Hypothalamus (tissue), 51 donors: ENCODE data around the gene MARK3.
"Not testable (repeated sequence)": the region's sequence is repeated elsewhere in the genome, so short reads cannot be mapped to it uniquely, and the experiment has no call there.

Experiments used
- DNase-seq, 51 donors: peaks; one replicate each; lab custom pipeline; 2025; lab: John Stamatoyannopoulos, UW

The MARK3 gene

DNA sequence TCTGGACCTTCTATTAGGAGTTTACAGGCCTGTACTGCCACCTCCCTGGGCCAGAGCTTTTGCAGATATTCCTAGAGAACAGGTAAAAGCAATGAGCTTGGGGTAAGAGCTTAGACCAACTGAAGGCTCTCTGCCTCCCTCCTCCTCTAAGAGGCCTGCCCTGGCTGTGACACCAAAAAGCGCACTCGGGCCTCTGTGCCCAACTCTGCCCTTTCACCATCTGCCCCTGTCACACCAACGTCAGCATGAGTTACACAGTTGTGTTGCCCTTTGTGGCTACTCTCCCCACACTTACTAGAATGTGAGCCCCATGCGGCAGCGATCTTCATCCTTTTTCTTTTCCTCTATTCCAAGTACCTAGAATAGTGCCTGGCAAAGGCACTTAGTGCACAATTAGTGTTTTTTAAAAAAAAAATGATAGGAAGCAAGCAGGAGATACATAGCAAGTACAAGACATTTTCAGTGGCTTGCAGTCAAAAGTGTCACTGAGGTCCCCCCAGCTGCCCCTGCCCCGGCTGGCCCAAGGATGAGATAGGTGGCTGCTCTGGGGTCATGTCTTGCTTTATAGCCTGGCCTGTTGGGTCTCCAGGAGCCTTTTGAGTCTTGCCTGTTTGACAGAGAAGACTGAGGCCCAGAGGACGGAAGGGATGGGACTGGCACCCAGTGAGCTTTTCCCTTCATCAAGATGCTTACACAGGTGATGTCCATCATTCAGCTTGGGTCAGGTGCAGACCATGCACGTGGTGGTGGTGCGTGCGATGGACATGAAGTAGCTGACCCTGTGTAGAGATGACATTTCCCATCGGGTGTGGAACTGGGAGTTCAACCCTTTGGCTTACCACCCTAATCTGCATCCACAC lies 124.9 kb downstream of the MARK3 start:
- no peak for DNase-seq

DNA sequence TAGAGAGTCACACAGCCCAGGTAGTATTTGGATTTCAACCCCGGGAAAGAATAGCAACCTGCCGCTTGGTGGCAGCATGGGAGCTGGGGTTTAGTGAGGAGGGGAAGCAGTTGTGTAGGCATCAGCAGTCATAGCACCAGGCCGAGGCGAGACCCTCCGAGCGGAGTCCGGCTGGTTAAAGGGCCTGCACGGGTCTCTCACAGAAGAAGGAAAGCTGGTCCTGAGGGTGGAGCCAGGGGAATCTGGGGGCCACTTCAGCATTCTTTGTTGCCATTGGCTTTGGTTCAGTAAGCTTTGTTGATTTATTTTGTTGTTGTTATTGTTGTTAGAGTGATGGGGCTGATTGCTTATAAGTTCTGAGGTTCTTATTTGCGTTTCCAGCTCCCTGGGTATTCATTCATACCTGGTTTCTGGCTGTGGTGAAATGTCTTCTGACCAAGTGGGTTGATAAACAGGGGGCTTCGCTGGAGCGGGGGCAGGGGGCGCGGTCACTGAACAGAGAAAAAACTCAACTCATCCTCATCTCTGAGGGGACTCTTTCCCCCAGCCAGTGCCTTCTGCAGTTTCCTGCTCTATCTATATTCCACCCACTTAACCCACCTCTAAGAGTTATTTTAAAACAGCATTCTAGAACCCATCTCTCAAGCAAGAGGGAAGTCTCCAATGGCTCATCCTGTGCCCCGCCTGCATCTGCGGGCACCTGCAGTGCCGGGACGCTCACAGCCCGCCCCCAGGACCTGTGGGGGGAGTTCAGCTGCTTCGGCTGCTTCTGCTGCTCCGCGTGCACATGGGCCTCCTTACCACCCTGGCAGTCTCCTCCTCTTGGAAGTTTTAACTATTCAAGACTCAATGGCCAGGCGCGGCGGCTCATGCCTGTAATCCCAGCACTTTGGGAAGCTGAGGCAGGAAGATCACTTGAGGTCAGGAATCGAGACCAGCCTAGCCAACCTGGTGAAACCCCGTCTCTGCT lies 125.8 kb downstream of the MARK3 start:
- DNase-seq, result no peak

DNA sequence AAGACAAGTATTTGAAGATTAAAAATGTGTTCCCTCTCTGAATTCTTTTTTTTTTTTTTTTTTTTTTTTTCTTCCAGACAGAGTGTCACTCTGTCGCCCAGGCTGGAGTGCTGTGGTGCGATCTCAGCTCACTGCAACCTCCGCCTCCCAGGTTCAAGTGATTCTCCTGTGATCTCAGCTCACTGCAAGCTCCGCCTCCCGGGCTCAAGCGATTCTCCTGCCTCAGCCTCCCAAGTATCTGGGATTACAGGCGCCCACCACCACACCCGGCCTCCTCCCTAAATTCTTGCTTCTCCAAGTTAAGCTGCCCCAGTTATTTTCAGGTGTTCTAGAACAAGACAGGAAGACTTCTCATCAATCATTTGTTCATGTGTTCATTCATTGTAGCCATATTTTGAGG lies 127.0 kb downstream of the MARK3 start:
- not testable (repeated sequence) for DNase-seq

DNA sequence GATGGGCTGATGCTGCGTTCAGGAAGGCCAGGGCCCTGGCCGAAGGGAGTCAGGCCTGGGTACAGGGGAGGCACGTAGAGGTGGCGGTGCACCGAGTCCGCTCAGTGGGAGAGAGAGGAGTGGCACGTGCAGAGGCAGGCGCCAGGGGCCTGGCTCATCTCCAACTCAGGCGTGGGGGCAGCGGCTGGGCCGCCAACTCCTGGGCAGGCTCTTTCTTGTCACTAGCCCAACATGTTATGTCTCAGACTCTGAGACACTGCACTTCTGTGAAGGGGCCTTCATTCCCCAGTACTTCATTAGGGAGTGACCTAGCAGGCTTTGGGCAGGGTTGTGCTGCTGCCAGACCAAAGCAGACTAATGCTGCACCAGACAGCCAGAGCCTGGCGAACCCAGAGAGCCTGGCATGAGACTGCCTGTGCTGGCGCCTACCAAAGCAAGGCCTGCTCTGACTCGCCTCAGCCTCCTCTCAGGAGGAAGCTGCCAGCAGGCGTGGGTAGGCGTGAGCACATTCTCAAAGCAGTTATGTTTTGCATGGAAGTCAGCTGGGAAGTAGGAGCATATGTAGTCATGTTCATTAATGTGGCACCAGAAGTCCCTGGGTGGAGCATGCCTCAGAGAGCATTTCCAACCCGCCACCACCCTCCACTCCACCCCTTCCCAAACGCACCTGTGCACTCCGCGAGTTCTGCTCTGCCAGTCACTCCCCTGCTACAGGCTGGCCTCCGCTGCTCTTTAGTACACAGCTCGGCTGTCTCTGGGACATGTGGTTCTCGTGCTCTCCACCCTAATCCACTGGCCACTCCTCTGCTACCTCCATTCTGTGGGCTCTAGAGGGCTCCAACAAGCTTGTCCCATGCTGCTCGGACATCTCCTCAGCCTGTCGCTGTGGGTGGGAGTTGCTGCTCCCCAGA lies 127.7 kb downstream of the MARK3 start:
- peak in 26 of 51 donors; percentile 16 to 92 (median 62) for DNase-seq

DNA sequence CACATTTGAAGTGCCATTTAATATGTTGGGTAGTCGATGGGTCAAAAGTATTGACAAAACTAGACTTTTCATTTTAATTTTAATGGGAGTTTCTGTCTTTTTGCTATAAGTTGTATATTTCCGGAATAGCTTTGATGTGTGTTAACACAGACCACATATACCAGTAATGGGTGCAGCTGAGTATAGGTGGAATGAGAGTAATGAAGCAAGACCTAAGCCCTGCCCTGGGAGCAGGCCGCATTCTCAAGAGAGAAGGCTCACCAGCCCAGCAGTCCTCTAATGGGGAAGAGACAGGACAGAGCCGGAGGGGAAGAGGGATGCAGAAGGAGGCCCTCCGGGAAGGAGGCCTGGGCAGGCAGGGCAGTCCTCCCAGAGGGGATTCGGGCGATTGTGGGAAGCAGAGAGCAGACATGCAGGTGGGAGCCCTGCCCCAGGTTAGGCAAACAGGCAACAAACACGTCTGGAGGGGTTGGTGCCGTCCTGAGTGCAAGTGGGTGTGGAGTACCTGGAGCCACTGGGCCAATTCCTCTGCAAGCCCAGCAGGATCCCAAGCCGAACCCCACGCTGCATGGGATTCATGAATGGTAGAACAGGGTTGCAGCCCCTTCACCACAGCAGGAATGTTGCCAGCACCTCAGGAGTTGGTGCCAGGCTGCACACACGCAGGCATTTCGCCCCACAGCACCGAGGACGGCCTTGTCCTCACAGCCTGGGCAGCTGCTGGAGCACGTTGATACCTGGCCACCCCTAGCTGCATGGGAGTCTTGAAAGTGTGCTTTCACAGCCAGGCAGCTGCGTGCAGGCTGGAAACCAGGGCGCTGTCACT lies 129.6 kb downstream of the MARK3 start:
- no peak for DNase-seq

DNA sequence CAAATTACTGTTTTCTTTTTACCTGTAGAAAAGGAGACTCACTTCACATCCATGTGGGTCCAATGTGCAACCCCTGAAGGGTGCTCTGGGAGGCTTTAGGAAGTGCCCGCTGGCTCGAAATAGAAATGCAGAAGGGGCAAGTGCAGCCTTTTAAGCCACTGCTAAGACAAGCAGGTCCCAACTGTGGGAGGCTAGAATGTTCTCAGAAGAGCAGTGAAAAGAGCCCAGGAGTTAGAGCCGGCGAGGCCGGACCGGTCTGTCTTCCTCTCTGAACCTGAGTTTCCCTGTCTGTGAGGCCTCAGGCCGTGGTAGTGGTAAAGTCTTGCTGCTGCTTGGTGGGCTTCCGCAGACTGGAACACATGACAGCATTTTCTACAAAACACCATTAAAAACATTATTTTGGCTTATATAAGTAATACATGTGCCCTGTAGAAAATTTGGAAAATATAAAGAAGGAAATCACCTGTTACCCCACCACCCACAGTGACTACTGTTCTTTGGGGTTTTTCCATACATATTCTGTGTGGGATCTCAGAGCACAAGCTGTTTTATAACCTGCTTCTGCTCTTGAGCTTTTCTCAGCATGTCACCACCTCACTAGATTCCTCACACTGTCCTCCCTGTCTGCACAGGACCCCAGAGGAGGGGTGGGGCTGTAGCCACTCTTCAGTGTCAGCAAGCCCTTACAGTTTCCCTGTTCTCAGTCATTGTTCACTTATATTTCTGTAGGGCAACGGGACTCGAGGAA lies 131.4 kb downstream of the MARK3 start:
- no peak for DNase-seq

DNA sequence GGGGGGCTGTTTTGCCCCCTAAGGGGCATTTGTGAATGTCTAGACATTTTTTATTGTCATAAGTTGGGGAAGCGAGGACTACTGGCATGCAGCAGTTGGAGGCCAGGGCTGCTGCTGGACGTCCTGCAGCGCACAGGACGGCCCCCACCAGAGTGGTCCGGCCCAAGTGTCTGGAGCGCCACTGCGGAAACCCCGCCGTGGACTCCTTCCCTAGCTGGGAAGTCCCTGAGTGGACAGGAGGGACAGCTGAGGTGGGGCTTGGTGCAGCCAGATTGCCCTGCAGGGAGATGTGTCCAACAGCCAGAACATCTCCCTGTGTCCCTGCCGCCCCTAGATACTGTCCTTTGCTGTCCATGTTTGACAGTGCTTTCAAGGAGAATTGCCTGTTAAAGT lies 132.0 kb downstream of the MARK3 start:
- DNase-seq, result no peak

DNA sequence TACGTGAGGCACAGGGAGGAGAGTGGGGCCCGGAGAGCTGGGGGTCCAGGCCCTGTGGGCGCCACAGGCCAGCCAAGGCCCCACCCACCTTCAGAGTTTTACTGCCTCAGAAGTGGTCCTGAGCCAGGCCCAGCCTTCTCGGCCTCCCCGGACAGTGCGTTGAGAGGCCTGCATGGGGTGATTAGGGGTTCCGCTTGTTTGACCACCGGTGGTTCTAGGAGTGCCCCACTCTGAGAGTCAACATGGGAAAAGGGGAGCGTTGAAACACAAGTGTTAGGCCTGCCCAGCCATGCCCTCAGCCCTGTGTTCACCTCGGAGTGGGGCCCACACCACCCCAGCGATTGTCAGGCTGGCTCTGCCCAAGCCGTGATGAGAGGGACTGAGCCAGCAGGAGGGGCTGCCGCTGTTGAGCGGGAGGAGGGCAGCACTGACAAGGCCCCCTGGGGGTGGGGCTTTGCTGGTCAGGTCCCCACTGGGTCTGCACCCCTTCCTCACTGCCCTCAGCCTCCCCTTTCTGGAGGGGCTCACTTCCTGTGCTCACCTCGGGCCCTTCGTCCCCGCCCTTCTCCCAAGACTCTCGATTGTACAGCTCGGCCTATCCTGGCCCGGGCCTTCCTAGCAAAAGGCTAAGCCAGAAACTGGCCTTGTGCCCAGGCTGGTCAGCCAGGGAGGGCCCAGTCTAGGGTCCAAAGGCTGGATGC lies 132.7 kb downstream of the MARK3 start:
- peak in 10 of 51 donors; percentile 24 to 49 (median 40) for DNase-seq

DNA sequence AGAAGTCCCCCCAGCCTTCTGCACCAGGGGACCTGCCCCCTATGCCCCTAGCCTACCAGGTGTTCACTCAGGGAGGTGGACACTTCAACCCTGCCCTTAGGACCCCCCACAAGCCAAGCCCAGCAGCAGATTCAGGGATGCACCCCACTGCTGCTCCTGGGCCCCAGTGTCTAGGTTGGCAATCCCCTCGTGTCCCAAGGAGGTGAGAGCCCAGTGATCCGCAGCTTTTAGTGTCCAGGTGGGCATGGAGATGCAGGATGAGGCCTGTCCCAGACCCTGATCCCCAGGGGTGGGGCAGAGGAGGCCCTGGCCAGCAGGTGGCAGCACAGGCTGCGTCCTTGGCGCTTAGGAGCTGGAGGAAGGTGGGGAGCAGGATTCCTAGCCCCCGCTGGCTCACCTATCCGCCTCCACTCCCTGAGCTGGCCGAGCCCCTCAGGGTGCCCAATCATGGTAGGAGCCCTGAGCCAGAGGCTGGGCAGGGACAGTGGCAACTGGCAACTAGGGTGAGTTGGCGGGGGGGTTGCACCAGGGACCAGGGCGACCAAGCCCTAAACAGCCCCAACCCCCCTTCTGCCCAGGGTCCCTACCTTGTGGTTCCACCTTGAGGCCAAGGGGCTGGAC lies 133.3 kb downstream of the MARK3 start:
- peak in 36 of 51 donors; percentile 38 to 81 (median 56) for DNase-seq

DNA sequence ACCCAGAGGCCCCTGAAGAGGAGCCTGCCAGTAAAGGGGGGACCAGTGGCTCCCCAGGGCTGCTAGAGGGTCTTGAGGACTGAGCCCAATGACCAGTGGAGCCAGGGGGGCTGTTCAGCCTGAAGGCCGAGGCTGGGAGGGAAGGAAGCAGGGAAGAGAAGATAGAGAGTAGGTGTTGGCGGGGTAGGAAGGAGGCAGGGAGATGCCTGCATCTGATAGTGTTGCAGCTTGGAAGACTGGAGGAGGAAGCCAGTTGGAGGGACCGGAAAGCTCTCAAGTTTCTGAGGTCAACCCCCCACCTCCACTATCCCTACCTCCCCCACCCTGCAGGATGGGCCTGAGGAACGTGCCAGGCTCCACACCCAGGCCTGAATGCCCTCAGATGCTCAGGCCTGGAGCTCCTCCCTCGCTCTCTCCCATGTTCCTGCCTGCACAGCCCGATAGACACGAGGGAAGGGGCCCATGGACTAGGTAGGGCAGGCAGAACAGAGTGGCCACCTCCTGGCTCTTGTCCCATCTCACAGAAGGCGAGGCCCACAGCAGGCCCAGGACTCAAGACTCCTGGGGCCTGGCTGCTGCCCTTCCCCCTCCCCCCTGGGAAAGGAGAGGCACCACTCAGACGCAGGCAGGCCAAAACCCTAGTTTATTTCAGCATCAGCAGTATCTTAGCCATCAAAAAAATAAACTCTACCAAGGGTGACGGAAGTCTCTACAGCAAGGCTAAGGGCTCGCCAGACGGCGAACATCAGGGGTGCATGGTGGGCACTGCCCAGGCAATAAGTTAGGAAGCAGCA lies 134.0 kb downstream of the MARK3 start:
- DNase-seq, result peak in 1 of 51 donors; percentile 15

DNA sequence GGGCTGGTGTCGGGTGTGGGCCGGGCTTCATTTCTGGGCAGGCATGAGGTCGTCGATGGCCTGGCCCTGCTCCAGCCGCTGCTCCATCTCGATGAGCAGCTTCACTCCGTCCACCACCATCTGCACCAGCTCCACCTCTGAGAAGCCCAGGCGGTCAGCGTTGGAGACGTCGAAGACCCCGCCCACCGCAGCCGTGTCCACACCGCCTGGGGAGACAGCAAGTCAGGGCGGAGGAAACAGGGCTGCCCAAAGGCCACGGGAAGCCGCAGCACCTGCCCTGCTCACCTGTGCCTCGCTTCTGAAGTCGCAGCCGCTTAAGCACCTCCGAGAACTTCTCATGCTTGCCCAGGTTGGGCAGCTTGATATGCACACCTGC lies 134.6 kb downstream of the MARK3 start:
- DNase-seq, result peak in 1 of 51 donors; percentile 31

DNA sequence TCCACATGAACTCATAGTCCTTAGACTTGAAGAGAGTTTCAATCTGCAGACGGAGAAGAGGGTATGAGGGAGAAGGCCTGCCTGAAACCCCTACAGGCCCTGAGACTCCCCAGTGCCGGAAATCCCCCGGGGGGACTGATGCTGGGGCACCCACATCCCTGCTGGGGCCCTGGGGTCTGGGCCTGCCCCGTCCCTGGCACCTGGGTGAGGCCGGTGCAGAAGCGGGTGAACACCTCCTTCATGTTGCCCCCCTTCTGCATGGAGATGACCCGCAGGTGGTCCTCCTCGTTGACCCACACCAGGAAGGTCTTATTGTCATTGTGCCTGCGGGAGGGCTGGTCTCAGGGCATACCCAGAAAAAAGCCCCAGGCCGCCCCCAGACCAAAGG lies 135.0 kb downstream of the MARK3 start:
- DNase-seq, result peak in 1 of 51 donors; percentile 58

DNA sequence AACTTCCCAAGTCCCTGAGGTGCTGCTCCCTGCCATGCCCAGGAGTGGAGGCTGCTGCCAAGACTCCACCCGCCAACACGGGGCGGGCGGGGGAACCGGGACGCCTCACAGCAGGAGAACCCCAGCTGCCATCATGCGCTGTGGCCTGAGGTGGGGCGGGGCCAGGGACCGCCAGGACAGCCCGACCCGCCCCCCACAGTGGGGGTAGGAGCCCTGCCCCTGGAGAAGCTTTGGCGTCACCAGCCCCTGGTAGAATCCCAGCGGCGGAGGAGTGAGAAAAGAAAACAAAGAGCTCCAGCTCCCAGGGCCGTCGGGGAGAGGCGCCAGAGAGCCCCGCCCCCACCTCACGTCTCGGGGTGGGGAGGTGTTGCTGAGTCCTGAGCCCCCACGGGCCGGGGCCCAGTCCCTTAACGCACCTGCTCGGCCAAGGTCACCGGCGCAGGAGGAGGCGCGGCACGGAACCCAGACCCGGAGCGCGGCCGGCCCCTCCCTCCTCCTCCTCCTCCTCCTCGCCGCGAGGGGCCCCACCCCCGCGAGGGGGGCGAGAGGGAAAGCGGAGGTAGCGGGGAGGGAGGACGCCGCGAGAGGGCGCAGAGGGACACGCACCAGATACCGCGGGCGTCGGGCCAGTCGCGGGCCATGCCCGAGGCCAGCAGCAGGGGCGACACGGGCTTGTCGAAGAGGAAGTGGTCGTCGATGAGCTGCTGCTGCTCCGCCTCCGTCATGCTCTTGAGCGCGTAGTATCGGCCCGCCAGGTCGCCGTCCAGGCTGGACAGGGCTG lies 135.6 kb downstream of the MARK3 start:
- DNase-seq, result peak in 45 of 51 donors; percentile 35 to 88 (median 73)

DNA sequence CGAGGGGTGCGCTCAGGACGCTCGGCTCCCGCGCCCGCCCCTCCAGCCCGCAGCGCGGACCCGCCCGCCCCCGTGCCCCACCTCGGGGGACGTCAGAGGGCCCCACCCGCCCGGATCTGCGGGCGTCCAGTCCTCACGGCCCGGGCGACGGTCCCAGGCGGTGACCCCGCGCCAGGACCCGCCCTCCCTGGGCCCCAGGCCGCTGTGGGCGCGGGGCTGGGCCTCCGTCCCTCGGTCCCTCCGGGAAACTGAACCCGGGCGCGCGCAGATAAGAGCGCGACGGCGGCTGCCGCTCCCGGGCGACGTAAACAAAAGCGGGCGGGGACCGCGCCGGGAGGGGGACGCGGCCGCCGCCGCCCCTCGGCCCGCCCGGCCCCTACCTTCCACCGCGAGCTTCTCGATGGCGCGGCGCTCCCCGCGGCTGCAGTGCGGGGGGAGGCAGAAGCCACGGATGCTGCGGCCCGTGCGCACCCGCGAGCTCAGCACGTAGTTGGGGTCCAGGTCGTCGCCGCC lies 136.3 kb downstream of the MARK3 start:
- DNase-seq, result peak in 20 of 51 donors; percentile 51 to 83 (median 74)

DNA sequence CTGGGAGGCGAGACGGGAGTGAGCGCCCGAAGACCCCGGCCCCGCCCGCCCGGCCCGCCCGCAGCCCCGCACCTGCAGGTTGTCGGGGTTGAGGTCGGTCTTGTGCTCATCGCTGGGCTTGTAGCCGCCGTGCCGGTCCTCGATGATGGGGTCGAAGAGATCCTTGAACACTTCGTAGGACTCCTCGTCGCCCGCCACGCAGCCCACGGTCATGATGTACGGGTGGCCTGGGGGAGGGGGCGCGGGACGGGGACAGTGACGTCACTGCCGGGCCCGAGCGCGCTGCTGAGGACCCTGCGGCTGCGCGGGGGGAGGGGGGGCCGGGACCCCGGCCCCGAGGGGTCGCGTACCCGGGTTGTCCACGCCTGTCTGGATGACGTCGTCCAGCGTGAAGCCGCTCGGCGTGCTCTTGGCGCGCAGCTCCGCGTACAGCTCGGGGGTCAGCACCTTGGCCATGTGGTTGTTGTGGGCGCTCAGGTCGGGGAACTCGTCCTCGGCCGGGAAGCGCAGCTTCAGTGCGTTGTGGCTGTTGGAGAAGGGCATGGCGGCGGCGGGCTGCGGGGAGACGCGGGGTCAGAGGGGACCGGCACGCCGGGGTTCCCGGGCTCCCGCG lies 136.8 kb downstream of the MARK3 start:
- DNase-seq, result peak in 5 of 51 donors; percentile 37 to 51 (median 48)
